NCI-H146 treated with DMSO at 0.1 percent for 48 hours (cell line): ENCODE results near the gene PTP4A2.
"Not testable (repeated sequence)": the region's sequence is repeated elsewhere in the genome, so short reads cannot be mapped to it uniquely, and the experiment has no call there.

Source experiments
- DNase-seq: peaks from one replicate; lab custom pipeline; 2025; ENCODE audit not compliant: unreplicated experiment; lab: John Stamatoyannopoulos, UW

PTP4A2 gene

DNA sequence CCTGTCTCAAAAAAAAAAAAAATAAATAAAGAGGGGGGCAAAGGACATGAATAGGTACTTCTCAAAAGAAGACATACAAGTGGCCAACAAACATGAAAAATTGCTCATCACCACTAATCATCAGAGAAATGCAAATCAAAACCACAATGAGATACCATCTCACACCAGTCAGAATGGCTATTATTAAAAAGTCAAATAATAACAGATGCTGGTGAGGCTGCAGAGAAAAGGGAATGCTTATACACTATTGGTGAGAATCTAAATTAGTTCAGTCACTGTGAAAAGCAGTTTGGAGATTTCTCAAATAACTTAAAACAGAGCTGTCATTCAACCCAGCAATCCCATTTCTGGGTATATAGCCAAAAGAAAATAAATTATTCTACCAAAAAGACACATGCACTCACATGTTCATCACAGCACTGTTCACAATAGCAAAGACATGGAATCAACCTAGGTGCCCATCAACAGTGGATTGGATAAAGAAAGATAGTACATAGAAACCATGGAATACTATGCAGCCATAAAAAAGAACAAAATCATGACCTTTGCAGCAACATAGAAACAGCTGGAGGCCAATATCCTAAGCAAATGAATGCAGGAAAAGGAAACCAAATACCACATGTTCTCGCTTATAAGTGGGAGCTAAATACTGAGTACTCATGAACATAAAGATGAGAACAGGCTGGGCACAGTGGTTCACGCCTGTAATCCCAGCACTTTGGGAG, 42.5 kb downstream of the PTP4A2 start:
- not testable (repeated sequence) for DNase-seq

DNA sequence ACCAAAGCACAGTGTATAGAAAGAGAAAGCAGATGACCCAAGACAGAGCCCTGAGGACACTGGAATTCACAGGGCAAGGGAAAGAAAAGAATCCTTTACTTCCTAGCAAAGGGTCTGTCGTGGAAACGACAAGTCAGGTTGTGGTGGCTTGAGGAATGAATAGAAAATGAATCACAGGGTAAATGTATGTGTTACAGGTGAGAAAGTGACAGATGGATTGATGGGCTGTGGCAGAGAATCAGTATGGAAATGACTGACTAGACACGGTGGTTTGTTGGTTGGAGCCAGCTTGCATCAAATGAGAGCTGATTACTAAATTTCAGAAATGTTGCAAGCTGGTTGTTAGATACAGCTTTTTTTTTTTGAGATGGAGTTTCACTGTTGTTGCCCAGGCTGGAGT, 46.9 kb downstream of the PTP4A2 start:
- no peak for DNase-seq

DNA sequence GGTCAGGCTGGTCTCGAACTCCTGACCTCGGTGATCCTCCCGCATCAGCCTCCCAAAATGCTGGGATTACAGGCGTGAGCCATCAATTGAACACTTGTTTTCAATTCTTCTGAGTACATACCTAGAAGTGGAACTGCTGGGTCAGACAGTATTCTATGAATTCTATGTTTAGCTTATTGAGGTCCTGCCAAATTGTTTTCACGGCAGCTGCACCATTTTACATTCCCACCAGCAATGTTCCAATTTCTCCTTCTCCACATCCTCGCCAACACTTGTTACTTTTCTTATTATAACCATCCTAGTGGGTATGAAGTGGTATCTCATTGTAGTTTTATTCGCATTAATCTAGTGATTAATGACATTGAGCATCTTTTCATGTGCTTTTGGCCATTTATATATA, 49.9 kb downstream of the PTP4A2 start:
- DNase-seq, result no peak

DNA sequence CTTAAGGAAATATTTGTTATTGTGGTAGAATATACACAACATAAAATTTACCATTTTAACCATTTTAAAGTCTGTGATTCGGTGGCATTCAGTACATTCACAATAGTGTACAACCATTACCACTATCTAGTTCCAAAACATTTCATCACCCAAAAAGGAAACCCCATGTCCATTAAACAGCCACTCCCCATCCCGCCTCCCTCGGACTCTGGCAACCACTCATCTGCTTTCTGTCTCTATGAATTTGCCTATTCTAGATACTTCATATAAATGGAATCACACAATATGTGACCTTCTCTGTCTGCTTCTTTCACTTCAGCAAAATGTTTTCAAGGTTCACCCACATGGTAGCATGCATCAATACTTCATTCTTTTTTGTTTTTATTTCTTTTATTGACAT, 51.3 kb downstream of the PTP4A2 start:
- DNase-seq, result no peak

DNA sequence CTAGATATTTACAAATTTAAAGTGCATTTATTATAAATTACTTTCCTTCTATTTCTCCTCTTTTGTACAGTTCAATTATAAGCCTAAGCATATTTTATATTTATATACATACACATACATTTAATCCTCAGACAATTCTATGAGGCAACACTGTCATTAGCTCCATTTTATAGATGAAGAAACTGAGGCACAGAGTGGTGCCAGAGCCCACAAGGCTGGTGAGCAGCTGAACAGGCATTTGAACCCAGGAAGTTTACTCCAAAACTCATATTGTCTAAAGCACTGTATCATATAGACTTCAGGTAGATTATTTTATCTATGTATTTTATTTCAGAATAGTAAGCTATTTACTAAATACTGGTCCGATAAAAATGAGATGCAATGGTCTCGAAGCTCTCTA, 52.3 kb downstream of the PTP4A2 start:
- no peak for DNase-seq

DNA sequence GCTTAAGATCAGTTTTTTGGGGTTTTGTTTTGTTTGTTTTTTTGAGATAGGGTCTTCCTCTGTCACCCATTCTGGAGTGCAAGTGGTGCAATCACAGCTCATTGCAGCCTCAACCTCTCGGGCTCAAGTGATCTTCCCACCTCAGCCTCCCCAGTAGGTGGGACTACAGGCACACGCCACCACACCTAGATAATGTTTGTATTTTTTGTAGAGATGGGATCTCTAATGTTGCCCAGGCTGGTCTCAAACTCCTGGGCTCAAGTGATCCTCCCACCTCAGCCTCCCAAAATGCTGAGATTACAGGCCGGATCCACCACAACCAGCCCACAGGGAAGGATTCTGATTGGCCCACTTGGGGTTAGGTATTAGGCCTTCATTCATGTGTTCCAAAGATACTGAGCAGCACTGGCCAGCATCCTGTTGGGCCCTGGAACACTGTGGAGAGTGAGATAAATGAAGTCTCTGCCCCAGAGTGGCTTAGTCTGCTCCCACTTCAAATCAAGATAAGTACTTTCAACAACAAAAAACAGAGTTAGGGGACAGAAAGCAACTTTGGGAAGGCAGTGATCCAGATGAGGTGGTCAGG, 54.7 kb downstream of the PTP4A2 start:
- DNase-seq, result no peak

DNA sequence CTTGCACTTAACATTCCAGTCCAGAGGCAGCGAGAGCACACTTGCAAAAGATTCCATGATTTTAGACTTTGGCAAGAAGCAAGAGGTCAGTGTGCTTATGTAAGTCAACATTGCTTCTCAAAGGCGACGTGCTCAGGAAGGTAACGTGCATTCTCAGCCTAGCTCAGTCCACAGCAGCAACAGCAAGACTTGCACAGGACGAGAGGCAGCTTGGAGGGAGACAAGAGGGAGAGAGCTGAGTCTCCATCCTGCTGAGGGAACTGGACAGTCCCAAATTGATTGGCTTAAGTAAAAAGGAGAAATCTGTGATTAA, 56.5 kb downstream of the PTP4A2 start:
- DNase-seq, result no peak

DNA sequence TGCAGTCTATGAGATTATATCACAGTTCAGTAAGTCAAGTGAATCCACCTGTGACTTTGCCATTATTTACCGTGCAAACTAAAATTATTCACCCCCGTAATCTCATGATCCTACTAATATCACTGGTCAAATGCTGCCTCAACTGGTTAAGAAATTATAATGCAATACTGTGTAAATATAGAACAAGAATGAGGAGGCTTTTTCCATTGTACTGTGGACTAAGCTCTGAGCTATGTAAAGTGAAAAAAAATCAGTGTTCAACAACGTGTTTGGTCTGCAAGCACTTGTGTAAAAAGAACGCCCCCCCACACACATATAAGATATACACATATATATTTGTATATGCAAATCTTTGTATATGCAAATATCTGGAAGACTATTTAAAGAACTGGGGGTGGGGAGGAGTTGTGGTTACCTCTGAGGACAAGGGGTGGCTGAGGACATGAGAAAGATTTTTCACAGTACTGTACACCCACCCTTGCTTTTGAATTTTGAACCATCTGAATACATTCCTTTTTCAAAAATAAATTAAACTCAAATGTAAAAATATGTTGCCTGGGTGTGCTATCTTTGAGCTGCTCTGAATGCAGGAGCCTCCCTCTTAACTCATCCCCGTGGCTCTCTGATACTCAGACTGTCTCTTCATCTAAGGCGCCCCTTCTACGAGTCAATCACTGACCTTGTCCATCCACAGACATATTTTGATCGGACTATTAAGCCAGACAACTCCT, 57.0 kb downstream of the PTP4A2 start:
- DNase-seq, result no peak

DNA sequence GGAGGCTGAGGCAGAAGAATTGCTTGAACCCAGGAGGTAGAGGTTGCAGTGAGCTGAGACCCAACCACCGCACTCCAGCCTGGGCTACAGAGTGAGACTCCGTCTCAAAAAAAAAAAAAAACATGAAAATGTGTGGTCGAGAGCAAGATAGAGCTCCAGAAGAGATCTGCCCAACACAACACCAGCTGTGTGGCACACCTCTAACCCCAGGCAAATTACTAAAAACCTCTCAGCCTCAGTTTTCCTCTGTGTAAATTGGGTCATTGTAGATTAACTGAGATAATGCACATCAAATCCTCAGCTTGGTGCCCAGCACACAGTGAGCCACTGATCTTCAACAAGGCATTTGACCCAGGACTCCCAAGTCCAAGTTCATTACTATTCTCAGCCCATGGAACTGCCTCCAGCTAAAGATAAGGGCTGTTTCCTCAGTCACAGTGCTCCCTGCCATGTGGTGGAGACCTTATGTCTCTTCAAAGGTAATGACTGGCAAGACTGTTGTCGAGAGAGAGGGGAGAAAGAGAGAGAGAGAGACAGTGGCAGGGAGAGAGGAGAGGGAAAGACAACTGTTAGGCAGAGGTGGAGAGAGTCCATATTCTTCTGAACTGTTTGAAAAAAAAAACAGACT, 58.1 kb downstream of the PTP4A2 start:
- DNase-seq, result no peak

DNA sequence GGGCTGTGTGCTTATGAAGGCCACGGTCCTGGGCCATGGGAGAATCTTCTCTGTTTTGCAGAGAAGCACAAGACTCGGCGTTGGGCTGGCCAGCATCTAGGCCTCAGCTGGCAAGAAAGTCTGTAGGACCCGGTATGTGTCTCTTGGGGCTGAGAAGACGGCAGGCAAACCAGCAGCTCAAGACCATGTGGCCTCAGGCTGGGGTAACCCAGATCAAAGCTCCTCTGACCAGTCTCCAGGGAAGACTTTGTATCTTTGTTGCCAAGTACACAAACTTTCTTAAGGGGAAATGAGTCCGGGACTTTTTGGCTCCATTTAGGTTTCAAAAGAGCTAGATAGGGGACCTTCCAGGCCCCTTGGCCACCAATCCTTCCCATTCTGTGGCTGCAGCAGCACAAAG, 60.1 kb downstream of the PTP4A2 start:
- no peak for DNase-seq

DNA sequence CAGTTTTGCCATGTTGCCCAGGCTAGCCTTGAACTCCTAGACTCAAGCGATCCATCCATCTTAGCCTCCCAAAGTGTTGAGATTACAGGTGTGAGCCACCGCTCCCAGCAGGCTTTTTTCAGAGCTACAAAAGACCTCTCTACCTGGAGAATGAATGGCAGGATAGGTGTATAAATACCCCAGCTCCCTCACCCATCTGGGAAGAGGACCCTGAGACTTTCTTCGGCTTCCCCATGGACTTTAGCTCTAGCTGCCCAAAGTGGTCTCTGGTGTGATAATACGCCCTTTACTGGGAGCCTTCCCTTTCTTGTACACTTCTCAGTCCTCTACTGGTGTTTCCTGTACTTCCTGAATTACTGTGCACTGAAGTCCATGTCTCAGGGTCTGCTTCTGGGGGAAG, 60.6 kb downstream of the PTP4A2 start:
- no peak for DNase-seq

DNA sequence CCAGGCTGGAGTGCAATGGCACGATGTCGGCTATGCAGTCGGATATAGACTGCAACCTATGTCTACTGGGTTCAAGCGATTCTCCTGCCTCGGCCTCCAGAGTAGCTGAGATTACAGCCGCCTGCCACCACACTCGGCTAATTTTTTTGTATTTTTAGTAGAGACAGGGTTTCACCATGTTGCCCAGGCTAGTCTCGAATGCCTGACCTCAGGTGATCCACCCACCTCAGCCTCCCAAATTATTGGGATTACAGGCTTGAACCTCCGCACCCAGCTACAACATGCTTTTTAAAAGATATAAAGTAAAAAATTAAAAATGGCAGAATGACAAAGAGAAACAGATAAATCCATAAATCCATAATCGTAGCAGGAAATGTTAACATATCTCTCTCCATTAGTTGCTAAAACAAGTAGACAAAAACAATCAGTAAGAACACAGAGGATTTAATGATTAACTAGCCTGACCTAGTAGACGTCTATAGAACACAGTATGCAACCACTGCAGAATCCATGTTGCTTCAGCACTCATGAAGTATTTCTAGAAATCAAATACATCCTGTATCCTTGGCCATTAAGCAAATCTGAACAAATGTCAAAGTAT, 62.4 kb downstream of the PTP4A2 start:
- no peak for DNase-seq

DNA sequence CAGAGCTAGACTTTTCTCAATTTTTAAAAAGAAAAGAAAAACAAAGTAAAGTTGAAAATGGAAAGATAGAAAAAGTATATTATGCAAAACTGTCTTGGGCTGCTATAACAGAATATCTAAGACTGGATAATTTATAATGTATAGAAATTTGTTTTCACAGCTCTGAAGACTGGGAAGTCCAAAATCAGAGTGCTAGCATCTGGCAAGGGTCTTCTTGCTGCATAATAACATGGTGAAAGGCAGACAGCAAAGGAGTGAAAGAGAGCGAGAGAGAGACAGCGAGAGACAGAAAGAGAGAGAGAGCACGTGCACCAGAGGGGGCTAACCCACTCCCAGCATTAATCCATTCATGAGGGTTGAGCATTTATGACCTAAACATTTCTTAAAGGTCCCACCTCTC, 63.2 kb downstream of the PTP4A2 start:
- DNase-seq, result no peak

DNA sequence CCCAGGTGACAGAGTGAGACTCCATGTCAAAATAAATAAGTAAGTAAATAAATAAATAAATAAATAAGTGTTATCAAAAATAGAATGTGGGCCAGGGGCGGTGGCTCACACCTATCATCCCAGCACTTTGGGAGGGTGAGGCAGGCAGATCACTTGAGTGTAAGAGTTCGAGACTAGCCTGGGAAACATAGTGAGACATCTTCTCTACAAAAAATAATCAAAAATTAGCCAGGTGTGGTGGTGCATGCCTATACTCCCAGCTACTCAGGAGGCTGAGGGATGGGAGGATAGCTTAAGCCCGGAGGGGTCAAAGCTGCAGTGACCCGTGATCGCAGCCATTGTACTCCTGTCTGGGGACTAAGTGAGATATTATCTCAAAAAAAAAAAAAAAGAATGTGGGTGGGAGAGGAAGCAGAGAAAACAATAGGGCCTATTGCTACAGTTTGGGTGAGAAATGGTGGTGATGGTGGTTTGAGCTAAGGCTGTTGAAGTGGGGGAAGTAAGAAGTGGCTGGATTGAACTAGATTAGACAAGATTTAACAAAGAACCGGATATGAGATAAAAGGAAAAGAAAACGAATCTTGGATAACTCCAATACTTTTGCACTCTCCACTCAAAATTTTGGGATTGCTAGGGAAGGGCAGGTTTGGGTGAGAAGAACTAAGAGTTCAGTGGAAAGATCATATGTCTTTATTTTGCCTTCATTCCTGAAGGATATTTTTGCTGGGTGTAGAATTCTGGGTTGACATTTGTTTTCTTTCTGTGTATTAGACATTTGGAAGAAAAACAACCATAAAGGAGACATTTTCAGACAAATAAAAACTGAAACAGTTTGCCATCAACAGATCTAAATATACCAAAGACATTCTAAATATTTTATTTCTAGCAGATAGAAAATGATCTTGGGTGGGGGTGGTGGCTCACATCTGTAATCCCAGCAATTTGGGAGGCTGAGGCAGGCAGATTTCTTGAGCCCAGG, 65.2 kb downstream of the PTP4A2 start:
- DNase-seq, result no peak

DNA sequence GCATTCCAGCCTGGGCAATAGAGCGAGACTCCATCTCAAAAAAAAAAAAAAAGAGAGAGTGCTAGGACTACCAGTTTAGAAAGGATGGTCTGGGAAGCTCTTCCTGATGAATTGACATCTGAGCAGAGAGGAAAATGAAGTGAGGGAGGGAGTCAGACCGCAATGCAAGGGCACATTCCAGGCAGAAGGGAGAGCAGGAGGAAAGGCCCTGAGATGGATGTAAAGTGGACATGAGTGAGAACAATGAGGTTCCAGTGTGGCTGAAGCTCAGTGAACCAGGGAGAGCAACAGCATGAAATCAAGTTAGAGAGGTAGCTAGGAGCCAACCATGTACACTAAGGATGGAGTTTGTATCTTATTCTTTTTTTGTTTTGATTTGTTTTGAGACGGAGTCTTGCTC, 66.5 kb downstream of the PTP4A2 start:
- DNase-seq, result no peak

DNA sequence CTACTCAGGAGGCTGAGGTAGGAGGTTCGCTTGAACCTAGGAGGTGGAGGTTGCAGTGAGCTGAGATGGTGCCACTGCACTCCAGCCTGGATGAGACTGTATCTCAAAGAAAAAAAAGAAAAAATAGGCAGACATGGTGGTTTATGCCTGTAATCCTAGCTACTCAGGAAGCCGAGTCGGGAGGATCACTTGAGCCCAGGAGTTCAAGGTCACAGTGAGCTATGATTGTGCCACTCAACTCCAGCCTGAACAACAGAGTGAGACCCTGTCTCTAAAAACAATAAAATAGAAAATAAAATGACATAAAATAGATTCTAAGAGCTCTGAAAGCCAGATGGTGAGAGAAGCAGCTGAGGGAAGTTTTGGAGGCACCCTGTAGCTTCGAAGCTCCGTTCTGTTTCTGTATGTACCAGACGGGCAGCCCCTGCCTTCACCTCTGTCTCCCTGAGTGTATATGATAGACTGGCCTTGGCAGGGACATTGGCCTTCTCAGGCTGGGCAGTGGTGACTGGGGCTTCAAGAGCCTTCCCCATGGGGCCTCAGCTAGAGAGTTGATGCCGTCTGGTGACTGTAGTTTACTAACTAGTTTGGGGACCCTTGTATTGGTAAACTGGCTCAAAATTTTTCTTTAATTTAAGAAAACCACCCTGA, 68.0 kb downstream of the PTP4A2 start:
- no peak for DNase-seq

DNA sequence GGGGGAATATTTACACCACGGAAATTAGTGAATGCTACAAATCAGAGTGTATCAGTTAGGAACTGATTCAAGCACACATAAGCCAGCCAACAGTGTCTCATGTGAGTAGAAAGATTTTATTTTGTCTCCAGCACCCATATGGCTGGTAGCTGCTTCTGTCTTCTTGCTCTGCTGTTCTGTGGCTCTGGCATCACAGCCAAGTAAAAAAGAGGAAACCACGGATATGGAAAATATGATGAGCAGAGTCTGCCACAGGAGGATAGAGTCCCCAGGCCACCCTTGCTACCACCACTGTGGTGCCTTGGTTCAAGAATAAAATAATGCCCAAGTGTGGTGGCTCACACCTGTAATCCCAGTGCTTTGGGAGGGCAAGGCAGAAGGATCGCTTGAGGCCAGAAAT, 68.7 kb downstream of the PTP4A2 start:
- DNase-seq, result no peak

DNA sequence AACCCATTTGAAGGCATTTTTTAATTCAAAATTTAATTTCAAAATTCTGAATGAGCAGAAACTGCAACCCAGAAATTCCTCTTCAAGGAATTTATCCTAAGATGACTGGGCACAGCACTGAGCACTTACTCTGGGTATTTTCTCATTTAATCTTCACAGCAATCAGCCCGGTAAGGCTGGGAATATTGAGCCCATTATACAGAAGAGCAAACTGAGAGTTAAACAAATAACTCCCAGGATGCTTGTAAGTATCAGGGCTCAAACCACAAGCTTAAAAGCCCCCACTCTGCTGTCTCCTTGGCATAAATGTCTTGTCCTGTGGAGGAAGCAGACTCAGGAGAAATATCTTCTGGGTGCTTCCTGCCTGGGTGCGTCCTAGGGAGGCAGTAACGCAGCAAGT, 69.3 kb downstream of the PTP4A2 start:
- no peak for DNase-seq

DNA sequence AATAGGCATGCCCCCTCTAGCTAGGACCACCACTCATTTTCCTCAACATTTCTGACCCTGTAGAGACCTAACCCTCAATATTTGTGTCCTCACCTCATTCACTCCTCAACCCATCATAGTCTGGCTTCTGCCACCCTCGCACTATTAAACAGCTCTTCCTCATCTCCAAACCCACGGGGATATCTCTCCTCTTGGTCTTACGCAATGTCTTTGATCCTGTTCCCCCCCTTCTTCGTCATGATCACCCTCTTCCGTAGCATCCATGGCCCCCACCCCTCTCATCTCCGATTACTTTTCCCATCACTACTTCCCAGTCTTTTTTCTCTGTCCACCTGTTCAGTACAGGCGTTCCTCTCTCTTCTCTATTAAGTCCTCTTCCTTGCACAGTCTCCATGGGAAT, 70.6 kb downstream of the PTP4A2 start:
- DNase-seq, result no peak

DNA sequence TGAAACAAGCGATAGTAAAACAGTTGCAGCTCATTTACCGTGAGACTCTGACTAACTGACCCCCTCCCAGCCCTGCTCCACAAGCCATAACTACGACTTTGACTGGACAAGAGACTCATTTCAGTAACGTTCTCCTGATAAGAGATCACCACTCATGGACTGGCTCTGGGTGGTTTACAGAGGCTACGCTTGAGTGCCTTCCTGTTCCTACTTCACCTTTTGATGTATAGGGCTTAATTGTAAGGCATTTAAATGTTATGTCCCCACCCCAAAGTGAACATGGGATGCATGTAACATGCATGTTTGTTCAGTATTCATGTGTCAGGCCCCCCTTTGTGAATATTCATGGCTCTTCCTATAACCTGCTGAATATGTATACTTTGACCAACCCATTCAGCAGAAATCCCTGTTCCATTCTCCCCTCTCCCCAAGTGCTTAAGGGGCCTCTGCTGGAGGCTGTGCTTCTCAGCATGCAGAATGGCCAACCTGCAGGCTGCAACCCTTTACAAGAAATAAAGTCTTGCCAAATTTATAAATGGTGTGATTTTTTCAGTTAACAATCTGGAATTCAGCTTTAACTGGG, 71.6 kb downstream of the PTP4A2 start:
- no peak for DNase-seq
